ENCODE data around the gene PRR23E.

Gene PRR23E

DNA sequence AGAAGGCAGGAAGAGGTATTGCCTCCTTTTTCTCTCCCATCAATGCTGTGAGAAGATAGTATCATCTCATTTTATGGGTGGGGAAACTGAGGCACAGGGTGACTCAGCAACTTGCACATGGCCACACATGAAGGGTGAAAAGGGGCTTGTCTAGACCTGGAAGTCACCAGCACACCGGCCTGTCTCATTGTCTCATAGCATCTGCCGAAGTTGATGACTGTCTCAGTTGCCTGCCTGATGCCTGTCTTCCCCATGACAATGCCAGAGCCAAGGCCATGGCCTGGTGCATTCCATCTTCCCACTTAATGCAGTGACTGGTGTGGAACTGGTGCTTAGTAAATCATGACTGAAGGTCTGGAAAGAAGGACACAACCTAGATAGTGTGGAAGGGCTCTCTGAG lies 27.9 kb upstream of the PRR23E start:
- no peak for DNase-seq

DNA sequence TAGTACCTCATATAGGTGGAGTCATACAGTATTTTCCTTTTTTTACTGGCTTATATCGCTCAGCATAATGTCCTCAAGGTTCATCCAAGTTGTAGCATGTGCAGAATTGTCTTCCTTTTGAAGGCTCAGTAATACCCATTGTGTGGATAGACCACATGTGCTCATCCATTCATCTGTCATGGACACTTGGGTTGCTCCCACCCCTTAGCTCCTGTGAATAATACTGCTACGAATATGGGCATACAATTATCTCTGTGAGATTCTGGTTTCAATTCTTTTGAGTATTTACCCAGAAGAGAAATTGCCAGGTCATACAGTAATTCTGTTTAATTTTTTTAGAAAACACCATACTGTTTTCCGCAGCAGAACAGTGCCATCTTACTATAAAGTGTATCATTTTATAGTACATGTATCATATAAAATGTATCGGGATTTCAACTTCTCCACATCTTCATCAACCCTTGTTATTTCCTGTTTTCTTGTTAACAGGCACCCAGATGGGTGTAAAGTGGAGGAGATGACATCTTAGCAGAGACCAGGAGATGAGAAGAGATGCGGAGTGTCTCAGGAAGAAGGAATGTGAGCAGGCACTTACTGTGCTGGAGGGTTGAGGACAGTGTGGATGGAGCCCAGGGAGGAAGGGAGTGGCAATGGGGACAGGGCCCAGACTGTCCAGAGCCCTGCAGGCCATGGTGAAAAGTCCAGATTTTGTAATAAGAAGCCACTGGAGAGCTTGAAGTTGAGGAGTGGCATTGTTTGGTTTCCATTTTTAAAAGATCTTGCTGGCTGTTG lies 27.0 kb upstream of the PRR23E start:
- no peak for DNase-seq

DNA sequence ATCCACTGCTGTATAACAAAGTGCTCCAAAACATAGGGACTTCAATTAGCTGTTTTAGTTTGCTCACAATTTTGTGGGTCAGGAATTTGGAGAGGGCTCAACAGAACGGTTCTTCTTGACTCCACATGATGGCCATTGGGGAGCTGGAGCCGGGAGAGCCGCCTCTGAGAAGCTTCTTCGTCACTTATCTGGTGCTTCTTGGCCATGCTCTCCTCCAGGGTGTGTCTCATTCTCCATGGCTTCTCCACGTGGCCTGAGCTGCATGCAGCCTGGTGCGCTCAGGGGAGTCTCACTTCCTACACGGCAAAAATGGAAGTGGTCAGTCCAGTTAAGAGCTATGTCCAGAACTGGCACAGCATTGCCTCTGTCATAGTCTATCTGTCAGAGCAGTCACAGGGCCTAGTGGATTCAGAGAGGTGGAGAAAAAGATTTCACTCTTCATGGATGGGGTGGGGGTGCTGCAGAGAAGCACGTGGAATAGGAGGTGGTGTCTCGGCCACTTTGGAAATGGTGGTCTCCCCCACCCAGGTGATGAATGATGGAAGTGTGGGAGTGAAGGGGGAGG lies 26.3 kb upstream of the PRR23E start:
- no peak for DNase-seq

DNA sequence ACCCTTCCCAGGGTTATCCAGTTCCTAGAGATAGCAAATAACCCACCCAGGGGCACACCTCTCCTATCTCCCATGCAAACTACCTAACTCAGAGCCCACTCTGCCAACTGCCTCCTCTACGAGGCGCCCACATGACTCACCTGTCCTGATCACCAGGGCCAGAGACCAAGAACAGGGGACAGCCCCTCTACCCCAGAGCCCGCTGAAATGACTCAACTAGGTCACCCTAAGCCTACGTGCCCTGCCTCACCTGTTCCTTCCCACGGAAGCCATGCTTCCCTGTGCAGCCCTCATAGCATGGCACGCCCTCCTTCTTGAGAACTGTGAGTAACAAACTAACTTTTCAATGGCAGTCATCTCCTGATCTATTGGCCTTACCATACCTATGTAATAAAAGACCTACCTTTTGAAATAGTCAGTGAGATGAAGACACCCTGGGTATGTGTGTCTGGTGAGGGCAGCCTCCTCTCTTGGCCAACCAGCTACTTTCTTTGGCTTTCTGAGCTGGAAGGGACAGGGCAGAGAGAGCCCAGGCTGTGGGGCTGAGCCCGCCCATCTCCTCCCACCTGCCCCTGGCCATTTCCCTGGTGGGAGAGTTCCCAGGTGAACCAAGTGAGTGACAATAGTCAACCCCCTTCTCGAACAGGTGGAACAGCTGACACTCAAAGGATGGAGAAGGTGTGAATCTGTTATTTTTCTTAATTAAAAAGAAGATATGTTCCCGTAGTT lies 25.5 kb upstream of the PRR23E start:
- no peak for DNase-seq

DNA sequence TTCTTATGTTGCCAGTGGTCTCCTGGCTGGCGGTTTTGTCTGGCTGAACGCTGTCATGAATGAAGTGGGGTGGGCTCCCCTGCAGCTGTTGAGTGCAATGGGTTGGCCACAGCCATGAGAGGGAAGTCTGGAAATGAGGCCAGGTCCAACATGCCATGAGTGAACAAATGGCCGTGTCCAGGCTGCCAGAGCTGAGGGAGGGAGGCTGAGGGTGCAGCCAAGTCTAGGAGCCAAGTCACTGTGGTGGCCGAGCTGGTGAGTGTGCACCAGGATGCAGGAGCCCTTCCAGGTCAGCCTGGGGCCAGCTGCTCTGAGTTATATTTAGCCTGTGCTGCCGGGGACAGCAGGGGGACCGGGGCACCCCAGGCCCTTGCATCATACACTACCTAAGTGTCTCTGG lies 24.7 kb upstream of the PRR23E start:
- no peak for DNase-seq

DNA sequence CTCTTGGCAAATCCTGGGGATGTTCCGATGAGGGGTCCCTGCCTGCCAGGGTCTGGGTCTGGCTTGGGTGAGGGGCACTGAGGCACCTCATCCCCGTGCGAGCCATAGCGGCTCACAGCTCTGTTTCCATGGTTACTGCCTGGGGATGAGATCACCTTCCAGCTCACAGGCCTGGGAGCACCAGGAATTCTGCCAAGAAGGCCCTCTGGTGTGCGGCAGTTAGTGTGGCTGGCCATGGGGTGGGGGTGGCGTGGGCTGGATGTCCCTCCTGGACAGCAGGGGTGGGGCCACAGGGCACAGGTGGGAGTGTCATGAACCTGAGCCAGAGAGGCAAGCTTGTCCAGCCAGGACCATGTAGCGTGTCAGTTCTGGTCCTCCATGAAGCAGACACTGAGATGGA lies 22.1 kb upstream of the PRR23E start:
- no peak for DNase-seq

DNA sequence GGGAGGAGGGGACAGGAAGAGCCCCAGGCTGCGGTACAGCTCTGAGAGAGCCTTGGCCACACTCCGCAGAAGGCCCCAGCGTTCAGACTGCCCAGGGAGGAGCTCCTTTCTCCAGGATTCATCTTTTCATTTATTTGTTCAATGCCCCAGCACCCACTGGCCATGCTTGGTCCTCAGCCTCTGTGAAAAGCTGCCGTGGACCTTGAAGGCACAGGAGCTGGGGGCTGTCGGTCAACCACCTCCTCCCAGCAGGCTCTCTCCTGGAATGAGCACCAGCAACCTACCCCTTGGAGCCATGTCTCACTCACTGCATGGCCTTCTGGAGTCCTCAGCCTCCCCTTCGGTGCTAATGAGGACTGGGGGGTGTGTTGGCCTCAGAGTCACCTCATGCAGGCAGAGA lies 21.6 kb upstream of the PRR23E start:
- DNase-seq = no peak

DNA sequence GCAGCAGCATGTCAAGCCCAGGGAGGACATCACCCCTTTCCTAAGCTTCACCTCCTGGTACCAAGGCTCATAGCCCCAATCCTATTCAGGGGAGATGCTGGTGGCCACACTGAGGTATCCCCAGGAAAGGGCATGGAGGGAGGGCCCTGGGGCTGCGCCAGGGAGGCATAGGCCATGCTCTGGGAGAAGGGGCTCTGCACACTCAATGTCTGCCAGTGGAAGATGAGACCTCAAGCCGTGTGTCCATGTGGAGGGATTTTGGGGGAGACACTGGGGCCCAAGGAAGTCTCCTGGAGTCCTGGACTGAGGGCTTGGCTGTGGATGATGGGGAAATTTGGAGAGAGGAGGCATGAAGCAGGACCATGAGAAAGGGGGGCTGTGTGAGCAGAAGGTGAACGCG lies 21.2 kb upstream of the PRR23E start:
- no peak for DNase-seq

DNA sequence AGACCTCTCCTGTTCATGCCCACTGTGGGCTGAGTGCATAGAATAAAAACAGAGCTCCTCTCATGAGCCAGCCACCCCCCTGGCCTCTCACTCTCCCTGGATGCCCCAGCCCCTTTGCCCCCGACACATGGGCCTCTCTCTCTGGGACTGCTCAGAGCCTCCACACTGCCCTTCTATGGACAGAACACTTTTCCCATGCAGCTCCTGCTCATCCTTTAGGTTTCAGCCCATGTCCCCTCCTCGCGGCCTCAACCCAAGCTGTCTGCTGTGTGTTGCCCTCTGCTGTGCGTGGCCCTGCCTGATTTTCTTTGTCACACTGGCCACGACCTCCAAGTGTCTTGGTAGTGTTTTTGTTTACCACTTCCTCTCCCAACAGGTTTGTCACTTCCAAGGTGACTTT lies 20.7 kb upstream of the PRR23E start:
- no peak for DNase-seq

DNA sequence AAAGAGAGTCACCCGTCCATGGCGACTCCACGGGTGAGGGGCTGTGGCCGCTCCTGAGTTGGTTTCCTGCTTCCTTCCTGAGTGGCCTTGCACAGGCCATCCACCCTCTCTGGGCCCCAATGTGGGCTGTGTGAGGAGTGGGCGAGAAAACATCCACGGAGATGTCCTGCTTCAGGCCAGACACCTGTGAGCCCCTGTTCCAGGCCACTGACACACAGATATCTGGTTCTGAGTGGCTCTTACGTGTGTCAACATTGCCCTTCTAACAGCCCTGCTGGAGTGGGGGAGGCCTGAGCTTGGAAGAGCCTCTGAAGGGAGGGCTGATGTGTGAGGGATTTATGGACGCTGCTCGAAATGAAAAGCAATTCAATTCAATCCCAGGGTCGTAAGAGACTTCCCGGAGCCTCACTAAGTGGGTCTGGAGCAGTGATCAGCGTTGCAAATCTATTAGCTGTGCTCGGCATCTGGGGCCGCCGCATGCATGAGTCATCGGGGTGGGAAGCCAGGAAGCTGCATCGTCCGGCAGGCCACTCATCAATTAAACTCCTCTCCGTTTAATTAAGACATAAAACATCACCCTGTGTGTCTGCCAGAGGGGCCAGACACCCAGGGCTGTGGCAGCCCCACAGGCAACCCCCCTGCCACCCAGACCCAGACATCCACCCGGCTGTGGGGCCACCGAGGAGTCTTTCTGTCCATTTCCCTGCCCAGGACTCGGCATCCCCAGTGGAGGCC lies 20.0 kb upstream of the PRR23E start:
- DNase-seq = no peak

DNA sequence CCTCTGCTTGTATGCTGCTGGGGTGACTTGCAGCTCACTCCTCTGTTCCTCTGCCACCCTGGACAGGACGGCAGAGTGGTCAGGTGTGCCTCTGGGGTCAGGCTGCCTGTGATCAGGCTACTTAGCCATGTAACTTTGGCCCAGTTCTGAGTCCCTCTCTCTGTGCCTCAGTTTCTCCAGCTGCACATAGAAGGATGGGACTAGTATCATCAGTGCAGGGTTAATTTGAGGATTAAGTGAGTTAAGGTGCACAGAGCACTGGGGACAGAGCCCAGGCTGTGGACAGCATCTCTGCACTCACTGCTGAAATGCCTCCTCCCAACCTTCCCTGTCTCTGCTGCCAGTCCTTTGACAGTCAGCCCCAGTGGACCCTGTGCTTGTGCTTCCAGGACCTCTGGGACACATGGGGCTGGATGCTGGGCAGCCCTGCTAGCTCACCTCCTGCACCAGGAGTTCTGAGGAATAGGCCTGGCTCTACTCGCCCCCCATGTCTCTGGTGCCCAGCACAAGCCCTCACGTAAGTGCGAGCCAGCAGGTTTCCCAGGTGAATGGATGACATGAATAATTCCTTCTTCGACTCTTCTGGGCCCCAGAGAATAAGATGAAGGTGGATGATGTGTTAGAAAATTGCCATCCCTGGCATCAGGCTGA lies 19.3 kb upstream of the PRR23E start:
- DNase-seq = no peak

DNA sequence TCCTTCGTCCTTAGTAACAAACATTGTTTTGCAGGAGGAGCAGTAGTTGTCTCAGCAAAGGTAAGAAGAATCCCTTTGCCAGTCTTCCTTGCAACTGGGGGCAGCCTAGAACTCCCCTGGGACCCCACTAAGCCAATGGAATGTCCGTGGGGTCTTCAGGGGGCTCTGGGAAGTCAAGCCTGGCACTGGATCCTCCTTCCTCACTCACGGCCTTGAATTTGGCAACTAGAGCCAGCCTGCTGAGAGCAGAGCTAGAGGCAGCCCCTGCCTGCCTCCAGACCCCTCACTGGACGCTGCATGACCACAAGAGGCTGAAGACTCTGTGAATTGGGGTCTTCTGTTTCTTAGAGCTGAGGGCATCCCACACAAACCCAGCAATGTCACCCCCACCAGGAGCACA lies 18.6 kb upstream of the PRR23E start:
- DNase-seq = no peak

DNA sequence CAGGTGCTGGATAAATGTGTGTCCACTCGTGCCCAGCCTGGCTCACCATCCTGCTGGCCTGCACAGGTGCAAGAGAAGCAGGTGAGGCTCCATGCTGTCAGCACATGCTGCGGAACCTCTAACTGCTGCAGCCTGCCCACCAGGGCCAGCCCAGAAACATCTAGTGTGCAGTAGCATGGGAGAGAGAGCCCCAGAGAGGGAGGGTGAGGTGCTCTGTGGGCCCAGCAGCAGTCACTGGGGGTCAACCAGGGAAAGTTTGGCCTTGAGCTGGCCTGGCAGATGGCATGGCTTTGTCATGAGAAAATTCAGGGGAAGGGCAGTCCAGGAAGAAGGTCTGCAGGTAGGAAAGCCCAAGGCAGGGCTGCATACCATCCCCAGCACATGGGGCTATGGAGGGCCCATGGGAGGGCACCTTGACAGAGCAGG lies 18.2 kb upstream of the PRR23E start:
- DNase-seq = no peak

DNA sequence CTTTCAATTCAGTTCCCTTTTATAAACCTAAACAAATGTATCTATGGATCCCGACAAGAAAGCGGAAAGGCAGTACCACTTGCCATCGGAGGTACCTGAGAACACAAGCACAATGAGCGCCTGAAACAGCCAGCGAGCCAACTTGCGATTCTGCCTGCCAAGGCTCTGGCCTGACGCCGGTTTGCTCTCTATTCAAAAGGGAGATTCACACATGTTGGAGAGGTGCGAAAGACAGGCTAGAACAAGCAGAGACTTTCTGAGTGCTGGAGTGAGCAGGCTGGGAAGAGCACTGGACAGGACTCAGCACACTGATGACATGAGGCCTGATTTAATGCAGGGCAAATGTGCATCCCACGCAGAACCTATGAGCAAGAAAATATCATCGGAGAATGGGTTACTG lies 17.7 kb upstream of the PRR23E start:
- DNase-seq = no peak

DNA sequence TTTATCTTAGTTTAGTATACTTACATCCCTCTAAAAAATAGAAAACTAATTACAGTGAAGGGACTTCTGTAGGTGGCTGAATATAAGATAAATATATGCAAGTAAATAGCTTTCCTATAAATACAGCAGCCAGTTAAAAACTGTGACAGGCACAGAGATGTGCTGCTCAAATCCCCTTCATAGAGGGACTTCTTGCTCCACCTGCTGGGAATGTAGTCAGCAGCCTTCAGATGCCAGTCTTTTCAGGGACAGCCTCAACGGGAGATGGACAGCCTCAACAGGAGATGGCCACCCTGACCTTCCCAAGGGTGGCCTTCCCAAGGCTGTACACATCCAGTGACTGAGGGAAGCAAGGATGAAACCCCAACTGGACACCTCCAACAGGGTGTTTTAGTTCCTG lies 15.7 kb upstream of the PRR23E start:
- no peak for DNase-seq

DNA sequence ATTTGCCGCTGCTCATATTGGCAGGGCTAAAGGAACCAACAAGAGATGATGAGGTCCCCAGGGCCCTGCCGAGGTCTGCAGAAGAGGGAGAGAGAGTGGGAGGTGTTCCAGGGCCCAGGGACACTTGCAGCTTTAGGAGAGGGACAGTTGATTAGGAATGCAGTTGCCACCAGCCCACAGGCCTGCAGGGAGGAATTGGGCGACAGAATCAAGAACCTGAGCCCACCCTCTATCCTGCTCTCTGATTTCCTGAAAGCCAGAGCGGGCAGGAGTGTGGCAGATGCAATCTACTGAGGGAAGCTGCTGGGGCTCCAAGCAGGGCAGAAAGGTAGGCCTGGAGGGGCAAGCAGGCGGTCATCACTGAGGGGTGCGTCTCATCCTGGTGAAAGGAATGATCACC lies 12.1 kb upstream of the PRR23E start:
- DNase-seq = no peak

DNA sequence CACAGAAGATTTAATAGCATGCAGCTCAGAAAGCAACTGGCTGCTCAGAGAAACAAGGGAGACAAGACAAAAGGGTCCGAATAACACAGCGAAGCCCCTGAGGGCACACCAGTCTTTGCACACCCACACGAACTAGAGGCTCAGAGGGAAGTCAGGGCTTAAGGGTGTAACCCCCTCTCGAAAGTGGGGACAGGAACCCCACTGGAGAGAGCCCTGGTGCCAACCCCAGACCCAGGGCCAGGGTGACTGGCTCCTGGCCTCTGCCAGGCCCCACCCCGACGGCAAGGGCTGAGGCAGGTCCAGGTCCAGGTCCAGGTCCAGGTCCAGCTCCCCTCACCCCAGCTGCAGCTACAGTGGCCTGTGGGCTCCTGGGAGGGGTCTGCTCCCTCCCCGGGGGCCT lies 10.5 kb upstream of the PRR23E start:
- no peak for DNase-seq

DNA sequence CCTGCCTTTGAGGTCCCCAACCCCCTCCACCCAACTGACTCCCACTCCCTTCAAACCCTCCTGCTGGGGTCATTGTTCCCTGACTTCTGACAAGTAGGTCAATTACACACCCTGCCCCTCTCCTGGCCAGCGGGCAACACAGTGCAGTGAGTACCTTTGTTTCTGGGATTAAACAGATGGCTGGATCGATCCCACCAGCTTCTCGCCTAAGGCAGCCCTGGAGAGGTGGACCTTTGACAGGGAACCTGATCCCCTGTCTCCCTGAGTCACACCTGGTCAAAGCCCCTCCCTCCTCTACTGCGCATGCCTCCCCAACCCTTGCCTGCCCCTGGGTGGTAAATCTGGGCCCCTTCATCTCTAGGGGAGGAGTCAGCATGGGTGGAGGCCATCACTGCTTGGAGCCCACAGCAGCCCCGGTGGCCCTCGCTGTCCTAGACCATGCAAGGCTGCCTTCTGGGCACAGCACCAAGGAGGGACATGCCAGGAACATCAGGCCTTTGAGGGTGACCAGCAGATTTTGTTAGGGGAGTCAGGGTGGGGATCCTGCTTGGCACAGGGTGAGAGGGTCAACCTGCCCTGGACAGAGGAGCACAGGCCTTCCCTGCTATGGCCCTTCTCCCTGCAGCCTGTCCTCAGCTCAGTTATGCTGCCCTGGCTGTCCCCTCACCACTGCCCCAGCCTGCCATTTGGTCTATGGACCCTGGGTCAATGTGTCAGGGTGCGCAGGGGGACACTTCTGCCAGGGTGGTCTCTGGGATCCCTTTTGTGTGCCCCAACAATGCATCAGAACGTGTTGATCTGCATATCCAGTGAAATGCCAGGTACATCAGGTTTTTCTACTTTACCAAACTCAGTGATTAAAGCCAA lies 9.8 kb upstream of the PRR23E start:
- no peak for DNase-seq

DNA sequence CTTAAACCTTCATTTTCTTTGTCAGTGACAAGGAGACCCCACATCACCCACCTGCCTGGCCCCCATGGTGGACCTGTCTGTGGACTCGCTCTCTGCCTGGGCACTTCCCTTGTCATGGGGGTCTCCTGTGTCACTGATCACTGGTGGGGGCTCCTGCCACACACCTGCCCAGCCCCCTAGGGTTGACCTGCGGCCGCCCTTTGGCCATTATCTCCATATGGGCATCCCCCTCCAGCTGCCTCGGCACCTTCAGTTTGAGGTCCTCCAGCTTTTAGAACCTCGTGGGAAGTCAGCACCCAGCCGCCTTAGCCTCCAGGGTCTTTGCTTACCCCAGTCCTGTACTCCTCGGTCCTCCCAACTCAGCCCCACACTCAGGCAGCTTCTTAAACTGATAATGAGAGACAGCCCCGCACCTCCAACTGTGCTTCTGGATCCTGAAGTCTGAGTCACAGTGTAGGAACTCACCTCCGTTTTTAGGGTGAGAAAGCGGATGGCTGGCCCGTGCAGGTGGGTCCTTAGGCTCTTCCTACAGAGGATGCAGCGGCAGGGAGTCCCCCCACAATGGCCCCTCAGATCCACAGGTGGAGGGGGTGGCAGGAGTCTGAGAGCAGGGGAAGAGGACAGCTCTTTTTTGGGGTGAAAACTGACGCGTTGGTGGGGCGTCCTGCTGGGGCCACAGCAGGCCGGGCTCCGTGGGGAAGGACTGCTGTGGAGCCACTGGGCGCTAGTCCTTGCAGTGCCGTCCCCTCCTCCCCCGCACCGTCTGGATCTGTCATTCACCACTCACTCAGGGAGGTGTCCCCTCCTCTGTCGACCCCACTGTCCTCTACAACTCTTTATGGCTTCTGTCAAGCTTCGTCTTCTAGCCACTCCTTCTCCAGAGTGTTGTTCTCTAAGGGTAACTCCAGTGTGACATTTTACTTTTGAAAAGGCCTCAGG lies 8.7 kb upstream of the PRR23E start:
- DNase-seq = no peak

DNA sequence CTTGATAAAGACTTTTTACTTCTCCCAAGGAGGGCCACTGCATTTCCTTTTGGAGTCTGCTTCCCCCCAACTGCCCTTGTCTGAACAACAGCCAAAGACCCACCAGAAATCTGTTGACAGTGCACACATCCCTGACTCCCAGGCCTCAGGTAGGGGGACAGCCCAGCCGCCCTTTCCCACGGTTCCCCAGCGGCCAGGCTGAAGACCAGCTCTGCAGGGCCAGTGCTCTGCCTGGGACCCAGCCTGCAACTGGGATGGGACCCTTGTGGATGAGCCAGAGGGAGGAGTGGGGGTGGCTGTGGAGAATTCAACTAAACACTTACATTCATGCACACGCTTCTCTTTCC lies 8.1 kb upstream of the PRR23E start:
- no peak for DNase-seq

DNA sequence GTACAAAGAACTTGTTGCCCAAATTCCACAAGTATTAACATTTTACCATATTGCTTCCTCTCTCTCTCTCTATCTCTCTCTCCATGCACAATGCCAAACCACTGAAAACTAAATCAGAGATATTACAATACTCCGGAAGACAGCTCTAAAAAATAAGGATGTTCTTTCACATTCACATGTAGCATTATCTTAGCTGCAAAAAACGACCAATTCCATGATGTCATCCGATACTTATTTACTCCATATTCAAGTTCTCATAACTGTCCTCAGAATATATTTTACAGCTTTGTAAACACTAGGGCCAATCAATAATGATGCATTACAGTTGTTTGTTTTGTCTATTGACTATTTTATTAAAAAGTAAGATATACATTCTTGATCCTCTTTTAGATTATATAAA lies 7.7 kb upstream of the PRR23E start:
- DNase-seq = no peak

Data from effector CD4-positive, alpha-beta T cell (primary cell).